Measurements from ENCODE around the gene ABHD17C. TPM values are rescaled to one million over a fixed set of nuclear protein-coding genes. Genes with fewer than 3 reads are reported as not detected.

ABHD17C gene
- total RNA-seq, 1 donor from 2014 or later = 41.4 TPM

GRCh38 chr15:80798911-80799310 is 103.8 kb downstream of the ABHD17C start:
- no peak for TF ChIP-seq CTCF (IDR thresholded peaks at IDR 0.05)
- Histone ChIP-seq H3K4me1 (no peaks in the 10 kb centered on the region), H3K9me3 (no peaks in the 10 kb centered on the region)

GRCh38 chr15:80800067-80800466 is 105.0 kb downstream of the ABHD17C start:
- Histone ChIP-seq H3K4me1 (no peaks in the 10 kb centered on the region), H3K9me3 (no peaks in the 10 kb centered on the region), H3K27me3 (no peaks in the 10 kb centered on the region), H3K36me3 (peaks cover 2% of the 10 kb centered on the region), H3K27ac (no peak overlapping the region), H3K4me3 (no peak overlapping the region)
- ATAC-seq = no peak
- intact Hi-C loops (cut with DNase I) = no loop called here
- no peak for TF ChIP-seq CTCF (IDR thresholded peaks at IDR 0.05)
- DNase-seq = no peak

More at GRCh38 chr15:80798911-80799310, 103.8 kb downstream of the ABHD17C start:
- intact Hi-C loops (cut with DNase I) = no loop called here
- ATAC-seq = no peak
- no peak overlapping the region for H3K27ac ChIP-seq
- no peak for DNase-seq
- no peak overlapping the region for H3K4me3 ChIP-seq
- no peaks in the 10 kb centered on the region for H3K27me3 ChIP-seq
- H3K36me3 ChIP-seq = peaks cover 7% of the 10 kb centered on the region

- H3K9me3 ChIP-seq = no peaks in the 10 kb centered on the region
- no peaks in the 10 kb centered on the region for H3K36me3 ChIP-seq
- no peak overlapping the region for H3K27ac ChIP-seq
- H3K27me3 ChIP-seq = no peaks in the 10 kb centered on the region
- ATAC-seq = peak; percentile 85
- no peak for DNase-seq
- H3K4me1 ChIP-seq = no peaks in the 10 kb centered on the region
- intact Hi-C loops (cut with DNase I) = no loop called here
- H3K4me3 ChIP-seq = no peak overlapping the region
- no peak for TF ChIP-seq CTCF (IDR thresholded peaks at IDR 0.05)
Measured at GRCh38 chr15:80801891-80802680, 107.0 kb downstream of the ABHD17C start.

GRCh38 chr15:80803580-80804525 is 108.7 kb downstream of the ABHD17C start:
- intact Hi-C loops (cut with DNase I) = no loop called here
- no peak for ATAC-seq
- no peaks in the 10 kb centered on the region for H3K9me3 ChIP-seq
- H3K4me1 ChIP-seq = no peaks in the 10 kb centered on the region
- no peak for DNase-seq
- no peak for TF ChIP-seq CTCF (IDR thresholded peaks at IDR 0.05)
- H3K36me3 ChIP-seq = no peaks in the 10 kb centered on the region
- no peak overlapping the region for H3K27ac ChIP-seq
- H3K27me3 ChIP-seq = no peaks in the 10 kb centered on the region
- H3K4me3 ChIP-seq = no peak overlapping the region

- ATAC-seq (no peak), DNase-seq (no peak)
- Histone ChIP-seq H3K27ac (no peak overlapping the region), H3K27me3 (no peaks in the 10 kb centered on the region), H3K4me3 (no peak overlapping the region), H3K36me3 (no peaks in the 10 kb centered on the region), H3K4me1 (no peaks in the 10 kb centered on the region), H3K9me3 (no peaks in the 10 kb centered on the region)
- intact Hi-C loops (cut with DNase I) = no loop called here
- no peak for TF ChIP-seq CTCF (IDR thresholded peaks at IDR 0.05)
Measured at GRCh38 chr15:80804970-80805495, 109.9 kb downstream of the ABHD17C start.

Other genes with a start within 250 kb of the ABHD17C start
- 17.3 TPM for gene CEMIP, start 84.1 kb downstream of the ABHD17C start, total RNA-seq